Transverse colon (tissue), 3 donors: ENCODE measurements around the gene EIF1AX.

Experiments used
- EP300 ChIP-seq: sonication (generic); formaldehyde crosslinking; IDR thresholded peaks from one replicate; pipeline ENCODE4 v1.6.1; 2017; ENCODE audit warnings: antibody characterized with exemption, low read depth
- POLR2A ChIP-seq: fragments of 450-650 bp; IDR thresholded peaks from one replicate; pipeline ENCODE4 v1.6.1; 2016; ENCODE audit warnings: antibody characterized with exemption, mild to moderate bottlenecking, moderate library complexity
- TF ChIP-seq, protein P1 (sequence below), 5 experiments: fragments of 200-600 bp in 3 of 5; fragments of 450-650 bp in 2 of 5; sonication (generic) in 3 of 5; IDR thresholded peaks; 1 replicate in 2 of 5; 2 replicates in 3 of 5; pipeline ENCODE4 v1.5.1; 2016 to 2017; ENCODE audit warnings: antibody characterized with exemption in 5 of 5, inconsistent platforms in 3 of 5, mild to moderate bottlenecking in 2 of 5, moderate library complexity in 1 of 5

DNA sequence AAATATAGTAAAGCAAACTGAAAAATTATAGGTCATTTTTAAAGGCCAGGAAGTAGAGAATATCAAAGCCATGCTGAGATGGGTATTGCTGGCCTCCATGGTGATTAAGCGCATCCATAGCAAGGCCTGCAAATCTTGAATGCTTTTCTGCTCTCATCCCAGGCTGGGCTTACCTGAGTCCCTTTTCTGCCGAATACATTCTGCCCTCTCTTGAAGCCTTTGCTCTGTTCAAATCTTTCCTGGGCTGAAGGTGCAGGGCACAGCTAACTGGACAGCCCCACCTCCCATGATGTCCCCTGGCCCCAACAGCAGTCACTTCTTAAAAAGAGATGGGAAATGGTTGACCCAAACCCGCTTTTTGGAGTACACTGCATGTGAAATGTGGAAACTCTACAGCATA is 10.1 kb upstream of the EIF1AX start:
- no peak for TF ChIP-seq POLR2A
- no peak for TF ChIP-seq EP300
- TF ChIP-seq, protein P1, sequence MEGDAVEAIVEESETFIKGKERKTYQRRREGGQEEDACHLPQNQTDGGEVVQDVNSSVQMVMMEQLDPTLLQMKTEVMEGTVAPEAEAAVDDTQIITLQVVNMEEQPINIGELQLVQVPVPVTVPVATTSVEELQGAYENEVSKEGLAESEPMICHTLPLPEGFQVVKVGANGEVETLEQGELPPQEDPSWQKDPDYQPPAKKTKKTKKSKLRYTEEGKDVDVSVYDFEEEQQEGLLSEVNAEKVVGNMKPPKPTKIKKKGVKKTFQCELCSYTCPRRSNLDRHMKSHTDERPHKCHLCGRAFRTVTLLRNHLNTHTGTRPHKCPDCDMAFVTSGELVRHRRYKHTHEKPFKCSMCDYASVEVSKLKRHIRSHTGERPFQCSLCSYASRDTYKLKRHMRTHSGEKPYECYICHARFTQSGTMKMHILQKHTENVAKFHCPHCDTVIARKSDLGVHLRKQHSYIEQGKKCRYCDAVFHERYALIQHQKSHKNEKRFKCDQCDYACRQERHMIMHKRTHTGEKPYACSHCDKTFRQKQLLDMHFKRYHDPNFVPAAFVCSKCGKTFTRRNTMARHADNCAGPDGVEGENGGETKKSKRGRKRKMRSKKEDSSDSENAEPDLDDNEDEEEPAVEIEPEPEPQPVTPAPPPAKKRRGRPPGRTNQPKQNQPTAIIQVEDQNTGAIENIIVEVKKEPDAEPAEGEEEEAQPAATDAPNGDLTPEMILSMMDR (IDR thresholded peaks at IDR 0.05) = no peak
